ENCODE results near the gene PDK2.
A peak's percentile ranks its signal among the peaks of the same experiment; 100 is the strongest.

Gene PDK2

GRCh38 chr17:50065056-50065455 lies 30.1 kb upstream of the PDK2 start:
- no peaks in the 10 kb centered on the region for H3K9me3 Mint-ChIP-seq
- no peak overlapping the region for H3K4me3 Mint-ChIP-seq
- no peaks in the 10 kb centered on the region for H3K27me3 Mint-ChIP-seq
- peaks cover 5% of the 10 kb centered on the region for H3K36me3 Mint-ChIP-seq
- H3K4me1 Mint-ChIP-seq: peaks cover 6% of the 10 kb centered on the region
- H3K27ac Mint-ChIP-seq: no peak overlapping the region
- ATAC-seq: no peak

DNA sequence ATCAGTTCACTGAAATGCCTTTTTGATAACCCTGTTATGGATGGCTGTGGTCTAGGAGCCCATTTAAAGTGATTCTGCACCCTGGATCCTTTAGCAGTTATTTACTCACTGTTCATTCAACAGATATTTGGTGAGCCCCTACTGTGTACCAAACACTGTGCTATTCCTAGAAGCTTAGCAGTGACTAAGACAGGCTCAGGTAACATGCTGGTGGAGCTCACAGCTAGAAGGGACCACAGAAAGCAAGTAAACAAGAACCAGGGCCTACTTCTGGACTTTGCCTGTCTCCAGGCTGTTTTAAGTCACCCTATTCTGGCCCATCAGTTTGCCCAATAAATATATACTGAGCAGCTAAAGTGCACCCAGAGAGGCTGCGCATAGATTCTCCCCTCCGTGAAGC lies 28.2 kb upstream of the PDK2 start:
- H3K4me1 Mint-ChIP-seq: no peaks in the 10 kb centered on the region
- peaks cover 18% of the 10 kb centered on the region for H3K36me3 Mint-ChIP-seq

DNA sequence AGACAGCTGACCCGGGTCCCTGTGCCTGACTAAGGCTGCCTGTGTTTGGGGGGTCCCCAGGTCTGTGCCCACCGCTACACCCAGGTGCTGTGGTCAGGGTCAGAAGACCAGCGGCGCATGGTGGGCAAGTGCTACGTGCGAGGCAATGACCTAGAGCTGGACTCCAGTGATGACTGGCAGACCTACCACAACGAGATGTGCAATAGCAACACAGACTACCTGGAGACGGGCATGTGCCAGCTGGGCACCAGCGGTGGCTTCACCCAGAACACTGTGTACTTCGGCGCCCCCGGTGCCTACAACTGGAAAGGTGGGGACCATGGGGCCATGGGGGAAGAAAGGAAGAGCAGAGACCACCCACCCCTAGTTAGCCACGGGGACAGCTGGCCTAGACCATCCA lies 27.2 kb upstream of the PDK2 start:
- no peak overlapping the region for H3K4me3 Mint-ChIP-seq
- no peaks in the 10 kb centered on the region for H3K4me1 Mint-ChIP-seq
- no peaks in the 10 kb centered on the region for H3K27me3 Mint-ChIP-seq
- peaks cover 26% of the 10 kb centered on the region for H3K36me3 Mint-ChIP-seq
- H3K9me3 Mint-ChIP-seq: peaks cover 8% of the 10 kb centered on the region
- ATAC-seq: no peak
- H3K27ac Mint-ChIP-seq: no peak overlapping the region

More for the DNA sequence above, 28.2 kb upstream of the PDK2 start:
- Mint-ChIP-seq H3K4me3 (no peak overlapping the region), H3K27ac (no peak overlapping the region), H3K9me3 (peaks cover 8% of the 10 kb centered on the region), H3K27me3 (no peaks in the 10 kb centered on the region)
- ATAC-seq: no peak

- no peaks in the 10 kb centered on the region for H3K27me3 Mint-ChIP-seq
- H3K4me3 Mint-ChIP-seq: no peak overlapping the region
- no peak overlapping the region for H3K27ac Mint-ChIP-seq
- peaks cover 31% of the 10 kb centered on the region for H3K36me3 Mint-ChIP-seq
- no peak for ATAC-seq
- H3K4me1 Mint-ChIP-seq: no peaks in the 10 kb centered on the region
- H3K9me3 Mint-ChIP-seq: peaks cover 8% of the 10 kb centered on the region
Observed at GRCh38 chr17:50070908-50071680, 24.1 kb upstream of the PDK2 start.

- H3K27me3 Mint-ChIP-seq: no peaks in the 10 kb centered on the region
- H3K27ac Mint-ChIP-seq: no peak overlapping the region
- peaks cover 31% of the 10 kb centered on the region for H3K36me3 Mint-ChIP-seq
- ATAC-seq: no peak
- H3K4me1 Mint-ChIP-seq: no peaks in the 10 kb centered on the region
- H3K9me3 Mint-ChIP-seq: peaks cover 8% of the 10 kb centered on the region
- H3K4me3 Mint-ChIP-seq: no peak overlapping the region
Observed at GRCh38 chr17:50071692-50072091, 23.5 kb upstream of the PDK2 start.

GRCh38 chr17:50072130-50072529 lies 23.0 kb upstream of the PDK2 start:
- ATAC-seq: no peak
- Mint-ChIP-seq H3K36me3 (peaks cover 33% of the 10 kb centered on the region), H3K27me3 (no peaks in the 10 kb centered on the region), H3K4me3 (no peak overlapping the region), H3K9me3 (peaks cover 8% of the 10 kb centered on the region), H3K27ac (no peak overlapping the region), H3K4me1 (peaks cover under 1% of the 10 kb centered on the region)

GRCh38 chr17:50072925-50073324 lies 22.2 kb upstream of the PDK2 start:
- Mint-ChIP-seq H3K4me3 (no peak overlapping the region), H3K9me3 (peaks cover 8% of the 10 kb centered on the region), H3K36me3 (peaks cover 36% of the 10 kb centered on the region), H3K27ac (no peak overlapping the region), H3K4me1 (peaks cover 5% of the 10 kb centered on the region), H3K27me3 (no peaks in the 10 kb centered on the region)
- ATAC-seq: no peak

DNA sequence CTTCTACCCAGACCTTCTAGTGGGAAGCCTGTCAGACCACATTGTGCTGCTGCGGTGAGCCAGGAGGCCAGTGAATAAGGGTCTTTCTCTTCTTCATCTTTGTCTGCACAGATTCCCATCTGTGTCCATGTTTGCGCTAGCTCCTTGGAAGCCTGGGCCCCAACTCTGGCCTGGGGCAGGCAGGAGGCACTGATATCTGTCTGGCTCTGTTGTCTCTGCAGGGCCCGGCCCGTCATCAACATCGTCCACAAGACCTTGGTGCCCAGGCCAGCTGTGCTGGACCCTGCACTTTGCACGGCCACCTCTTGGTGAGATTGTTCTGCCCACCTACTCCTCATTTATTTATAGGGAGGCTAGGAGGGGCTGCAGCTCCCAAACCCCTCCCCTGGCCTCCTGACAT lies 20.9 kb upstream of the PDK2 start:
- H3K9me3 Mint-ChIP-seq: peaks cover 8% of the 10 kb centered on the region
- peaks cover 38% of the 10 kb centered on the region for H3K36me3 Mint-ChIP-seq
- peaks cover 10% of the 10 kb centered on the region for H3K4me1 Mint-ChIP-seq
- H3K4me3 Mint-ChIP-seq: no peak overlapping the region
- H3K27me3 Mint-ChIP-seq: no peaks in the 10 kb centered on the region
- no peak for ATAC-seq
- H3K27ac Mint-ChIP-seq: no peak overlapping the region

DNA sequence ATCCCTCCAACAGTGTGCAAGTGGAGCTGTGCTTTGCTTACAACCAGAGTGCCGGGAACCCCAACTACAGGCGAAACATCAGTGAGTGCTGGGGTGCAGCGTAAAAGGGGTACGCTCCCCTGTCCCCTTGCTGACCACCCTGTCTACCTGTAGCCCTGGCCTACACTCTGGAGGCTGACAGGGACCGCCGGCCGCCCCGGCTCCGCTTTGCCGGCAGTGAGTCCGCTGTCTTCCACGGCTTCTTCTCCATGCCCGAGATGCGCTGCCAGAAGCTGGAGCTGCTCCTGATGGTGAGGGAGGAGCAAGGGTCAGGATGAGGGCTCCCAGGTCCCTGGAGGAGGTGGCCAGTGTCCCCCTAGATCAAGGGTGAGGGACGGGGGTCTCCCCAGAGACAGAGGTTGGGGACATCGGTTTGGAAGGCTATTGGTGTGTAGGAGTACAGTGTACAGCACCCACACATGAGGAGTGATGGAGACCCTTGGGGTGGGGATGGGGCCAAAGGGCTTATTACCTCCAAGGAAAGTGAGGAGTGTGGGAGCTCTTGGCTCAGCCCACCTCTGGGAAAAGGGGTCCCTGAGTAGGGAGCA lies 19.6 kb upstream of the PDK2 start:
- no peaks in the 10 kb centered on the region for H3K27me3 Mint-ChIP-seq
- no peak for ATAC-seq
- H3K4me3 Mint-ChIP-seq: no peak overlapping the region
- H3K4me1 Mint-ChIP-seq: peaks cover 23% of the 10 kb centered on the region
- peaks cover 38% of the 10 kb centered on the region for H3K36me3 Mint-ChIP-seq
- H3K27ac Mint-ChIP-seq: no peak overlapping the region
- peaks cover 8% of the 10 kb centered on the region for H3K9me3 Mint-ChIP-seq

GRCh38 chr17:50076221-50076590 lies 18.9 kb upstream of the PDK2 start:
- Mint-ChIP-seq H3K27ac (no peak overlapping the region), H3K4me1 (peaks cover 27% of the 10 kb centered on the region), H3K36me3 (peaks cover 33% of the 10 kb centered on the region), H3K4me3 (no peak overlapping the region), H3K27me3 (no peaks in the 10 kb centered on the region), H3K9me3 (peaks cover 5% of the 10 kb centered on the region)
- no peak for ATAC-seq

DNA sequence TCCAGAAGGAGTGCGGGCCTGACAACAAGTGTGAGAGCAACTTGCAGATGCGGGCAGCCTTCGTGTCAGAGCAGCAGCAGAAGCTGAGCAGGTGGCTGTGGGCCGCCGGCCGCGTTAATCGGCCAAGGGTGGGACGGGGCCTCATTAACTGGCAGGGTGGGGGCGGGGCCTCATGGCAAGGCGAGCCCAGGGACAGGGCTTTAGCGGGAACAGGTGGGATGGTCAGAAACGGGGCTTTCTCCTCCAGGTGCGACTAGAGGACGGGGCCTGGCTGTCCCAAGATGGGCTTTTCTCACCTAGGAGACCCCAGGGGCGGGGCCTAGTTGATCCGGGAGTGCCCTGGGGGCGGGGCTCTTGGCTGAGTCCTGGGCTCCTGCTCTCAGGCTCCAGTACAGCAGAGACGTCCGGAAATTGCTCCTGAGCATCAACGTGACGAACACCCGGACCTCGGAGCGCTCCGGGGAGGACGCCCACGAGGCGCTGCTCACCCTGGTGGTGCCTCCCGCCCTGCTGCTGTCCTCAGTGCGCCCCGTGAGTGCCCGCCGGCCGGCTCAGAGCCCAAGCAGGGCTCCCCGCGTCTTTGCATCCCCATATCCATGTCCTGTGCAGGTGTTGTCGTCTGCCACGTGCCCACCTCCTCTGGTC lies 18.4 kb upstream of the PDK2 start:
- Mint-ChIP-seq H3K36me3 (peaks cover 28% of the 10 kb centered on the region), H3K4me3 (no peak overlapping the region), H3K27ac (no peak overlapping the region), H3K4me1 (peaks cover 27% of the 10 kb centered on the region), H3K27me3 (no peaks in the 10 kb centered on the region), H3K9me3 (peaks cover 2% of the 10 kb centered on the region)
- no peak for ATAC-seq

- Mint-ChIP-seq H3K27ac (peak overlapping the region; percentile 17), H3K4me3 (no peak overlapping the region), H3K36me3 (peaks cover 17% of the 10 kb centered on the region), H3K27me3 (no peaks in the 10 kb centered on the region), H3K9me3 (no peaks in the 10 kb centered on the region), H3K4me1 (peaks cover 27% of the 10 kb centered on the region)
- ATAC-seq: no peak
Observed at GRCh38 chr17:50078430-50078829, 16.7 kb upstream of the PDK2 start.

DNA sequence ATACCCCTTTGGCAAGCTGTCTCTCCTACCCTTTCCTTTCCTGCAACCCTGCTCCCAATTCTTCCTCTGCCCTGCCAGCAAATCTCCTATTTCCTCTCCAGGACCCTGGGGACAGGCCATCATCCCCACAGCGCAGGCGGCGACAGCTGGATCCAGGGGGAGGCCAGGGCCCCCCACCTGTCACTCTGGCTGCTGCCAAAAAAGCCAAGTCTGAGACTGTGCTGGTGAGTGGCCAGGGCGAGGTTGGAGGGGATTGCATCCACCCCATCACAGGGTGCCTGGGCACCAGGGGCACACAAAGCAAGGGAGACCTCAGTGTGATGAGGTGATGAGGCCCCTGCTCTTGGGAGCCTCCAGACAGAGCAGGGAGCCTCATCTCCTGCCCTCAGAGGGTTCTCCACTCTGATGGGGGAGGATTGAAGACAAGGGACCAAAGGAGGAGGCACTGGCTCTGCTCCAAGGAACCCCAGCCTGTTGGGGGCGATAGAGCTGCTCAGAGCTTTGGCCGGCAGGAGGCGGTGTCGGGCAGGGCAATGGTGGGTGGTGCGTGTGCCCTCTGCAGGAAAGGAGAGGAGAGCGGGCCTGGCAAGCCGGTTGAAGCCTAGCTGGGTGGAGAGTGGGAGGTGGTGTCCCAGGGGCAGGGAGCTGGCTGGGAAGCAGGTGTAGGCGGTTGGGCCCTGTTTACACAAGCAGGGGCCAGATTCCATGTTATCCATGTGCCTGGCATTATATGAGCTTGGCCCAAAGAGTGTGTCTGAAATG lies 15.6 kb upstream of the PDK2 start:
- H3K9me3 Mint-ChIP-seq: no peaks in the 10 kb centered on the region
- H3K36me3 Mint-ChIP-seq: peaks cover 17% of the 10 kb centered on the region
- H3K27ac Mint-ChIP-seq: peak overlapping the region; percentile 17
- ATAC-seq: peak; percentile 19
- no peaks in the 10 kb centered on the region for H3K27me3 Mint-ChIP-seq
- H3K4me3 Mint-ChIP-seq: no peak overlapping the region
- H3K4me1 Mint-ChIP-seq: peaks cover 27% of the 10 kb centered on the region

DNA sequence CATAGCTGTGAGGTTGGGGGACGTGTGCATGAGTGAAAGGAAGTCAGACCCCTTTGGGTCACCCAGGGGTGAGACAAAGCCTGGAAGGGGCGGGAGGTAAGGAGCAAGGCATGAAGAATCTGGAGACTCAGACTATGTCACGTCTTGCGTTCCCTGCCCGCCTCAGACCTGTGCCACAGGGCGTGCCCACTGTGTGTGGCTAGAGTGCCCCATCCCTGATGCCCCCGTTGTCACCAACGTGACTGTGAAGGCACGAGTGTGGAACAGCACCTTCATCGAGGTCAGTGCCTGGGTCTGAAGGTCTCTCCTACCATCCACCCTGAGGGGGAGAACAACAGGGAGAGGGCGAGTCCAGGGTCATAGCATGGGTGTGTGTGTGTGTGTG lies 15.1 kb upstream of the PDK2 start:
- H3K4me1 Mint-ChIP-seq: peaks cover 27% of the 10 kb centered on the region
- no peak for ATAC-seq
- peaks cover 17% of the 10 kb centered on the region for H3K36me3 Mint-ChIP-seq
- H3K27me3 Mint-ChIP-seq: no peaks in the 10 kb centered on the region
- H3K4me3 Mint-ChIP-seq: no peak overlapping the region
- peak overlapping the region; percentile 56 for H3K27ac Mint-ChIP-seq
- H3K9me3 Mint-ChIP-seq: no peaks in the 10 kb centered on the region

DNA sequence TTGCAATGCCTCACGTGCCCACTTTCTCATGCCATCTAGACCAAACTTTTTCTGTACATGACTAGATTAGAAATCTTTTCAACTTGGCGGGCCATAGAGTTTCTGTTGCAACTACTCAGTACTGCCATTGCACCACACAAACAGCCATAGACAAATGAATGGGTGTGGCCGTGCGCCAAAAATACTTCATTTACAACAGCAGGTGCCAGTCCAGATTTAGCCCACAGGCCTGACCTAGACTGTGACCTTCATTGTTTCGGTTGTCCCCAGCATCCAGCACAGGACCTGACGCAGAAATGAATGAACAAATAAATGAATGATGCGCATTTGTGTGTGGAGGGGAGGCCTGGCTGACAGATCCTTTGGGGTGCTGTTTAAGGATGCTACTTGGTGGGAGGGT lies 14.3 kb upstream of the PDK2 start:
- Mint-ChIP-seq H3K9me3 (no peaks in the 10 kb centered on the region), H3K27me3 (no peaks in the 10 kb centered on the region)
- ATAC-seq: peak; percentile 60

More for the DNA sequence above, 14.3 kb upstream of the PDK2 start:
- Mint-ChIP-seq H3K4me3 (no peak overlapping the region), H3K36me3 (peaks cover 12% of the 10 kb centered on the region), H3K27ac (peak overlapping the region; percentile 56), H3K4me1 (peaks cover 27% of the 10 kb centered on the region)
